Measurements from ENCODE around the gene DTD2. TPM values are rescaled to one million over a fixed set of nuclear protein-coding genes. Genes with fewer than 3 reads are reported as not detected.

Gene DTD2
- total RNA-seq, 1 experiment from 2014 or later, result 25.3 TPM

DNA sequence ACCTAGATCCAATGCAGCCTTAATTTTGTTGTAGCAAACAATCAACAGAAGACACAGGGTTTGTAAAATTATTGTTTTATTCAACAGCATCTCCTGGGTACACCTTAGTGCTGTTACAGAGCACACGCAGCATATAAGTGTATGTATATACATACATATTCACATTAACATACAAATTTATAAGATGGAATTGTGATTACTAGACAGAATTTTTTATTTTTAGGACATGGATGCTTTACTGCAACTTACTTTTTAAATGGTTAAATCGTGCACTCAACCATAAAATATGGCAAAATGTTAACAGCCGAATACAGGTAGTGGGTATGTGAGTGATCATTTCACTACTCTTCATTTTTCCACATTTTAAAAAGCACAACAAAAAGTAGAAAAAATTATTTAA lies 53.6 kb downstream of the DTD2 start:
- Histone ChIP-seq H3K4me3 (ENCODE audit: low read depth, low read length, poor library complexity, severe bottlenecking) (no peak overlapping the region), H3K27ac (ENCODE audit: low read depth, low read length, poor library complexity, severe bottlenecking) (no peak overlapping the region), H3K27me3 (replicated peaks; ENCODE audit: insufficient read depth, low read depth, low read length, poor library complexity) (no peaks in the 10 kb centered on the region), H3K4me1 (ENCODE audit: insufficient read depth, low read length, poor library complexity, severe bottlenecking) (no peaks in the 10 kb centered on the region), H3K36me3 (ENCODE audit: insufficient read depth, low read length, poor library complexity, severe bottlenecking) (no peaks in the 10 kb centered on the region), H3K9me3 (ENCODE audit: low read depth, low read length, poor library complexity, severe bottlenecking) (no peaks in the 10 kb centered on the region)
- BruUV-seq (replicated peaks), result no TSS peak
- CTCF ChIA-PET, result no interaction called here
- POLR2A ChIA-PET (ENCODE audit: low non-redundant PET), result no interaction called here
- TF ChIP-seq, protein P1, sequence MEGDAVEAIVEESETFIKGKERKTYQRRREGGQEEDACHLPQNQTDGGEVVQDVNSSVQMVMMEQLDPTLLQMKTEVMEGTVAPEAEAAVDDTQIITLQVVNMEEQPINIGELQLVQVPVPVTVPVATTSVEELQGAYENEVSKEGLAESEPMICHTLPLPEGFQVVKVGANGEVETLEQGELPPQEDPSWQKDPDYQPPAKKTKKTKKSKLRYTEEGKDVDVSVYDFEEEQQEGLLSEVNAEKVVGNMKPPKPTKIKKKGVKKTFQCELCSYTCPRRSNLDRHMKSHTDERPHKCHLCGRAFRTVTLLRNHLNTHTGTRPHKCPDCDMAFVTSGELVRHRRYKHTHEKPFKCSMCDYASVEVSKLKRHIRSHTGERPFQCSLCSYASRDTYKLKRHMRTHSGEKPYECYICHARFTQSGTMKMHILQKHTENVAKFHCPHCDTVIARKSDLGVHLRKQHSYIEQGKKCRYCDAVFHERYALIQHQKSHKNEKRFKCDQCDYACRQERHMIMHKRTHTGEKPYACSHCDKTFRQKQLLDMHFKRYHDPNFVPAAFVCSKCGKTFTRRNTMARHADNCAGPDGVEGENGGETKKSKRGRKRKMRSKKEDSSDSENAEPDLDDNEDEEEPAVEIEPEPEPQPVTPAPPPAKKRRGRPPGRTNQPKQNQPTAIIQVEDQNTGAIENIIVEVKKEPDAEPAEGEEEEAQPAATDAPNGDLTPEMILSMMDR (conservative IDR thresholded peaks at IDR 0.05; ENCODE audit: low read depth, low read length), result no peak
- no peak for TF ChIP-seq EZH2 (IDR thresholded peaks at IDR 0.05; ENCODE audit: borderline replicate concordance, low read depth, low read length, poor library complexity, severe bottlenecking)
- intact Hi-C loops (cut with micrococcal nuclease; ENCODE audit: unreplicated experiment), result no loop called here
- DNase-seq (ENCODE audit: low spot score), result no peak

- ChIA-PET CTCF (no interaction called here), POLR2A (ENCODE audit: low non-redundant PET) (no interaction called here)
- Histone ChIP-seq H3K9me3 (ENCODE audit: low read depth, low read length, poor library complexity, severe bottlenecking) (no peaks in the 10 kb centered on the region), H3K36me3 (ENCODE audit: insufficient read depth, low read length, poor library complexity, severe bottlenecking) (no peaks in the 10 kb centered on the region), H3K27me3 (replicated peaks; ENCODE audit: insufficient read depth, low read depth, low read length, poor library complexity) (no peaks in the 10 kb centered on the region), H3K4me1 (ENCODE audit: insufficient read depth, low read length, poor library complexity, severe bottlenecking) (no peaks in the 10 kb centered on the region), H3K27ac (ENCODE audit: low read depth, low read length, poor library complexity, severe bottlenecking) (no peak overlapping the region), H3K4me3 (ENCODE audit: low read depth, low read length, poor library complexity, severe bottlenecking) (no peak overlapping the region)
- BruUV-seq (replicated peaks), result no TSS peak
- intact Hi-C loops (cut with micrococcal nuclease; ENCODE audit: unreplicated experiment), result no loop called here
- TF ChIP-seq, protein P1 (conservative IDR thresholded peaks at IDR 0.05; ENCODE audit: low read depth, low read length), result no peak
- no peak for TF ChIP-seq EZH2 (IDR thresholded peaks at IDR 0.05; ENCODE audit: borderline replicate concordance, low read depth, low read length, poor library complexity, severe bottlenecking)
- DNase-seq (ENCODE audit: low spot score), result no peak
Measured at GRCh38 chr14:31402764-31403439, 54.4 kb downstream of the DTD2 start.

- no peak for DNase-seq (ENCODE audit: low spot score)
- H3K4me1 ChIP-seq (ENCODE audit: insufficient read depth, low read length, poor library complexity, severe bottlenecking), result no peaks in the 10 kb centered on the region
- CTCF ChIA-PET, result no interaction called here
- H3K27ac ChIP-seq (ENCODE audit: low read depth, low read length, poor library complexity, severe bottlenecking), result no peak overlapping the region
- TF ChIP-seq EZH2 (IDR thresholded peaks at IDR 0.05; ENCODE audit: borderline replicate concordance, low read depth, low read length, poor library complexity, severe bottlenecking), result no peak
- TF ChIP-seq, protein P1 (conservative IDR thresholded peaks at IDR 0.05; ENCODE audit: low read depth, low read length), result no peak
- POLR2A ChIA-PET (ENCODE audit: low non-redundant PET), result no interaction called here
- H3K27me3 ChIP-seq (replicated peaks; ENCODE audit: insufficient read depth, low read depth, low read length, poor library complexity), result no peaks in the 10 kb centered on the region
- no TSS peak for BruUV-seq (replicated peaks)
- intact Hi-C loops (cut with micrococcal nuclease; ENCODE audit: unreplicated experiment), result no loop called here
- H3K9me3 ChIP-seq (ENCODE audit: low read depth, low read length, poor library complexity, severe bottlenecking), result no peaks in the 10 kb centered on the region
- H3K36me3 ChIP-seq (ENCODE audit: insufficient read depth, low read length, poor library complexity, severe bottlenecking), result no peaks in the 10 kb centered on the region
- H3K4me3 ChIP-seq (ENCODE audit: low read depth, low read length, poor library complexity, severe bottlenecking), result no peak overlapping the region
Measured at GRCh38 chr14:31401369-31401932, 55.9 kb downstream of the DTD2 start.

All from A673 (cell line).